Measurements from ENCODE around the gene PLA2G12B.
"Not testable (repeated sequence)": the region's sequence is repeated elsewhere in the genome, so short reads cannot be mapped to it uniquely, and the experiment has no call there.

Gene PLA2G12B

GRCh38 chr10:72954596-72955554 is at the start of gene PLA2G12B:
Gene PLA2G12B, minus strand, starts transcription at chr10:72954806. Its CDS starts 121 bp downstream, at chr10:72954685.
- no peak for DNase-seq (ENCODE audit: low read depth in 2 of 2)

GRCh38 chr10:73003822-73004221 is 49.2 kb upstream of the PLA2G12B start:
- no peak for DNase-seq (ENCODE audit: low read depth in 2 of 2)

GRCh38 chr10:73000973-73001372 is 46.4 kb upstream of the PLA2G12B start:
- no peak for DNase-seq (ENCODE audit: low read depth in 2 of 2)

GRCh38 chr10:72997099-72997498 is 42.5 kb upstream of the PLA2G12B start:
- DNase-seq (ENCODE audit: low read depth in 2 of 2), result no peak

GRCh38 chr10:72995459-72995858 is 40.9 kb upstream of the PLA2G12B start:
- not testable (repeated sequence) for DNase-seq (ENCODE audit: low read depth in 2 of 2)

- not testable (repeated sequence) for DNase-seq (ENCODE audit: low read depth in 2 of 2)
Observed at GRCh38 chr10:72989771-72990170, 35.2 kb upstream of the PLA2G12B start.

GRCh38 chr10:72984618-72985017 is 30.0 kb upstream of the PLA2G12B start:
- not testable (repeated sequence) for DNase-seq (ENCODE audit: low read depth in 2 of 2)

GRCh38 chr10:72981882-72982529 is 27.4 kb upstream of the PLA2G12B start:
- DNase-seq (ENCODE audit: low read depth in 2 of 2), result no peak

- DNase-seq (ENCODE audit: low read depth in 2 of 2), result no peak
Observed at GRCh38 chr10:72981028-72981881, 26.6 kb upstream of the PLA2G12B start.

GRCh38 chr10:72980348-72980747 is 25.7 kb upstream of the PLA2G12B start:
- DNase-seq (ENCODE audit: low read depth in 2 of 2), result no peak

- DNase-seq (ENCODE audit: low read depth in 2 of 2), result no peak
Observed at GRCh38 chr10:72979709-72980108, 25.1 kb upstream of the PLA2G12B start.

- DNase-seq (ENCODE audit: low read depth in 2 of 2), result no peak
Observed at GRCh38 chr10:72976886-72977285, 22.3 kb upstream of the PLA2G12B start.

GRCh38 chr10:72956001-72956400 is 1.4 kb upstream of the PLA2G12B start:
- DNase-seq (ENCODE audit: low read depth in 2 of 2), result no peak

GRCh38 chr10:72954230-72954595 is 393 bp downstream of the PLA2G12B start:
- DNase-seq (ENCODE audit: low read depth in 2 of 2), result no peak

- DNase-seq (ENCODE audit: low read depth in 2 of 2), result no peak
Observed at GRCh38 chr10:72953687-72954086, 919 bp downstream of the PLA2G12B start.

GRCh38 chr10:72952642-72953158 is 1.9 kb downstream of the PLA2G12B start:
- no peak for DNase-seq (ENCODE audit: low read depth in 2 of 2)

GRCh38 chr10:72952189-72952588 is 2.4 kb downstream of the PLA2G12B start:
- no peak for DNase-seq (ENCODE audit: low read depth in 2 of 2)

GRCh38 chr10:72951760-72952159 is 2.8 kb downstream of the PLA2G12B start:
- DNase-seq (ENCODE audit: low read depth in 2 of 2), result no peak

GRCh38 chr10:72948762-72949161 is 5.8 kb downstream of the PLA2G12B start:
- DNase-seq (ENCODE audit: low read depth in 2 of 2), result no peak

GRCh38 chr10:72946963-72947362 is 7.6 kb downstream of the PLA2G12B start:
- no peak for DNase-seq (ENCODE audit: low read depth in 2 of 2)

GRCh38 chr10:72943498-72944234 is 10.9 kb downstream of the PLA2G12B start:
- no peak for DNase-seq (ENCODE audit: low read depth in 2 of 2)

Data from stimulated activated CD4-positive, alpha-beta T cell treated with anti-CD3 and anti-CD28 coated beads, Interleukin-12 subunit alpha, Interleukin-12 subunit beta, amount 100 ng/mL, for 24 hours (primary cell).